Measurements from ENCODE around the gene ADNP2. TPM values are rescaled to one million over a fixed set of nuclear protein-coding genes. Genes with fewer than 3 reads are reported as not detected.

ADNP2 gene
- total and polyA plus RNA-seq, 4 experiments from 2014 or later, result 7.1 to 20.9 (median 14.7) TPM

DNA sequence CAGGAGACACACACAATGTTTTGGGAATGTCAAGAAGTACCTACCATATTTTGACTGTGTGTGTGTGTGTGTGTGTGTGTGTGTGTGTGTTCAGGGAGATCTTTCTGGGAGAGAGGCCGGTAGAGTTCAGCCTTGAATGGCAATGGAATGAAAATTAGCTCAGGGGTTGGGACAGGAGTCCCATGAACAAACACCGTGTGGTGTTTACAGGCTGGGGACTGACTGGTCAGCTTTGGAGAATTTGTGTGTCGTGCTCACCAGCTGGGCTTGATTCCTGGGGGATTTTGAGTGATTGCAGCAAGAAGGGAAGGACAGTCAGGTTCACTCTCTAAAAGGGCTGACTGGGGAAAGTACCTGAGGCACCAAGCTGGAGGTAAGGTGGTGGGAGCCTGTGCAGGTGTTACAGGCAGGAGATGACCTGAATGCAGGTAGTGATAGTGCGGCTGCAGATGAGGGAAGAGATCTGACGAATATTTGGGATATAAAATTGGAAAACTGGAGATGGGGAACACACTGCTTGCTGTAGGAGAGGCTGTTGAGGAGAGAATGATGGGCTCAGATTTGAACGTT, 2.5 kb upstream of the ADNP2 start:
- Histone ChIP-seq H3K36me3 (ENCODE audit: insufficient read depth, low read length) (no peaks in the 10 kb centered on the region), H3K9me3 (ENCODE audit: control insufficient read depth in 1 of 2, low read length in 2 of 2) (no peaks in the 10 kb centered on the region), H3K4me3 (ENCODE audit: low read length in 2 of 2) (no peak overlapping the region), H3K27me3 (ENCODE audit: insufficient read depth, low read length) (no peaks in the 10 kb centered on the region), H3K27ac (ENCODE audit: low read depth, low read length) (no peak overlapping the region), H3K4me1 (ENCODE audit: insufficient read depth, low read length) (peaks cover 19% of the 10 kb centered on the region)
- ChIA-PET CTCF (ENCODE audit: partially characterized antibody) (interaction anchor here (1.1 kb wide), 1 partner anchor 117 kb away, joined by 3 read pairs; no protein-coding TSS in a partner anchor), POLR2A (ENCODE audit: partially characterized antibody) (no interaction called here)
- intact Hi-C loops (cut with micrococcal nuclease), result loop anchor here (10.0 kb wide), 1 partner anchor 712 kb away; the partner anchor contains the start of gene NFATC1
- H3K36me3 Mint-ChIP-seq, result peaks cover 0 to 6% of the 10 kb centered on the region in 2 donors
- peak overlapping the region in 2 of 8 donors; percentile 1 to 6 for H3K4me3 Mint-ChIP-seq
- peaks cover 26 to 42% (median 34%) of the 10 kb centered on the region in 4 donors for H3K4me1 Mint-ChIP-seq
- H3K27me3 Mint-ChIP-seq, result no peaks in the 10 kb centered on the region
- DNase-seq, result no peak
- H3K27ac Mint-ChIP-seq, result peak overlapping the region; percentile 11 to 96 (median 38)
- peaks cover 0 to 6% (median 0%) of the 10 kb centered on the region in 8 donors for H3K9me3 Mint-ChIP-seq

- peak in 1 of 5 donors; percentile 11 for DNase-seq
- Histone ChIP-seq H3K4me3 (ENCODE audit: low read length in 2 of 2) (no peak overlapping the region), H3K27ac (ENCODE audit: low read depth, low read length) (no peak overlapping the region), H3K9me3 (ENCODE audit: control insufficient read depth in 1 of 2, low read length in 2 of 2) (no peaks in the 10 kb centered on the region), H3K27me3 (ENCODE audit: insufficient read depth, low read length) (no peaks in the 10 kb centered on the region), H3K4me1 (ENCODE audit: insufficient read depth, low read length) (peaks cover 25% of the 10 kb centered on the region), H3K36me3 (ENCODE audit: insufficient read depth, low read length) (no peaks in the 10 kb centered on the region)
- H3K9me3 Mint-ChIP-seq, result no peaks in the 10 kb centered on the region
- CTCF ChIA-PET (ENCODE audit: partially characterized antibody), result no interaction called here
- intact Hi-C loops (cut with micrococcal nuclease), result loop anchor here (10.0 kb wide), 1 partner anchor 713 kb away; the partner anchor contains the start of gene NFATC1
- no peaks in the 10 kb centered on the region for H3K27me3 Mint-ChIP-seq
- POLR2A ChIA-PET (ENCODE audit: partially characterized antibody), result interaction anchor here (1.6 kb wide), 1 partner anchor 427 kb away, joined by 3 read pairs; no protein-coding TSS in a partner anchor
- H3K27ac Mint-ChIP-seq, result peak overlapping the region; percentile 76 to 96 (median 91)
- H3K4me1 Mint-ChIP-seq, result peaks cover 27 to 47% (median 35%) of the 10 kb centered on the region in 4 donors
- peaks cover 0 to 6% of the 10 kb centered on the region in 2 donors for H3K36me3 Mint-ChIP-seq
- peak overlapping the region in 4 of 8 donors; percentile 22 to 86 (median 72) for H3K4me3 Mint-ChIP-seq
Measured at GRCh38 chr18:80107426-80107825, 1.6 kb upstream of the ADNP2 start.

DNA sequence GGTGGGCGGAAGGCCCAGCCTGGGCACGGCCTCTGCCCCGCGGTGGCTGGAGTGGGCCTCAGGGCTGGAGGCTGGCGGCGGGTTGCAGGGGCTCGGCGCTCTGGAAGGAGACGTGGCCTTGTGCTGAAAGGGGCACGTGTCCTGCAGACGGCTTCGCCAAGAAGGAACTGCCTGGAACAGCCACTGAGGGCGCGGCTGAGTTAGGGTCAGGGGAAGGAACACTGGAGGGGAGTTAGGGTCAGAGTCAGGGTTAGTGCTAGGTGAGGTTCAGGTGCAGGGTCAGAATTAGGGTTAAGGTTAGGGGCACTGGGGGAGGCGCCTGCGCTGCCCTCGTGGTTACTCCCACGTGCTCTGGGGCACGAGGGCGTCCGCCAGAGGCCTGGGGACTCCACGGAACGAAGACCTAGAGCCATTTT, 933 bp upstream of the ADNP2 start:
- Mint-ChIP-seq H3K4me3 (peak overlapping the region; percentile 23 to 86 (median 84)), H3K4me1 (peaks cover 31 to 53% (median 40%) of the 10 kb centered on the region in 4 donors), H3K27ac (peak overlapping the region; percentile 96 to 97 (median 96)), H3K27me3 (no peaks in the 10 kb centered on the region), H3K9me3 (no peaks in the 10 kb centered on the region), H3K36me3 (peaks cover 0 to 6% of the 10 kb centered on the region in 2 donors)
- Histone ChIP-seq H3K27ac (ENCODE audit: low read depth, low read length) (peak overlapping the region; percentile 80), H3K4me1 (ENCODE audit: insufficient read depth, low read length) (peaks cover 25% of the 10 kb centered on the region), H3K4me3 (ENCODE audit: low read length in 2 of 2) (no peak overlapping the region), H3K36me3 (ENCODE audit: insufficient read depth, low read length) (no peaks in the 10 kb centered on the region), H3K27me3 (ENCODE audit: insufficient read depth, low read length) (no peaks in the 10 kb centered on the region), H3K9me3 (ENCODE audit: control insufficient read depth in 1 of 2, low read length in 2 of 2) (no peaks in the 10 kb centered on the region)
- intact Hi-C loops (cut with micrococcal nuclease), result loop anchor here (2.0 to 10.0 kb wide), 2 partner anchors 119 to 713 kb away; partner anchors contain the start of genes NFATC1 and TXNL4A
- POLR2A ChIA-PET (ENCODE audit: partially characterized antibody), result interaction anchor here (1.1 to 1.6 kb wide), 3 partner anchors 74 to 428 kb away, joined by 3 to 15 read pairs (median 6); partner anchors contain the start of genes RBFA and TXNL4A
- CTCF ChIA-PET (ENCODE audit: partially characterized antibody), result interaction anchor here (1.4 kb wide), 1 partner anchor 73 kb away, joined by 3 read pairs; no protein-coding TSS in a partner anchor
- DNase-seq, result peak in 2 of 5 donors; percentile 15 to 54

GRCh38 chr18:80109676-80110078, 615 bp downstream of the ADNP2 start:
- H3K4me3 ChIP-seq (ENCODE audit: low read length in 2 of 2), result peak overlapping the region; percentile 55 to 67
- Mint-ChIP-seq H3K4me1 (peaks cover 36 to 65% (median 50%) of the 10 kb centered on the region in 4 donors), H3K27ac (peak overlapping the region; percentile 68 to 95 (median 90)), H3K27me3 (no peaks in the 10 kb centered on the region), H3K36me3 (peaks cover 0 to 6% of the 10 kb centered on the region in 2 donors), H3K9me3 (no peaks in the 10 kb centered on the region), H3K4me3 (peak overlapping the region; percentile 68 to 88 (median 86))
- no peaks in the 10 kb centered on the region for H3K27me3 ChIP-seq (ENCODE audit: insufficient read depth, low read length)
- CTCF ChIA-PET (ENCODE audit: partially characterized antibody), result interaction anchor here (0.9 kb wide), 1 partner anchor 75 kb away, joined by 3 read pairs; no protein-coding TSS in a partner anchor
- H3K27ac ChIP-seq (ENCODE audit: low read depth, low read length), result peak overlapping the region; percentile 64
- no peaks in the 10 kb centered on the region for H3K9me3 ChIP-seq (ENCODE audit: control insufficient read depth in 1 of 2, low read length in 2 of 2)
- H3K36me3 ChIP-seq (ENCODE audit: insufficient read depth, low read length), result no peaks in the 10 kb centered on the region
- intact Hi-C loops (cut with micrococcal nuclease), result loop anchor here (1.0 to 10.0 kb wide), 3 partner anchors 75 to 715 kb away; partner anchors contain the start of genes NFATC1, RBFA and TXNL4A
- peak in 2 of 5 donors; percentile 24 to 64 for DNase-seq
- peaks cover 32% of the 10 kb centered on the region for H3K4me1 ChIP-seq (ENCODE audit: insufficient read depth, low read length)
- POLR2A ChIA-PET (ENCODE audit: partially characterized antibody), result interaction anchor here (0.9 to 1.4 kb wide), 3 partner anchors 76 to 146 kb away, joined by 3 to 9 read pairs (median 5); partner anchors contain the start of gene RBFA

- Mint-ChIP-seq H3K36me3 (peaks cover 8 to 15% of the 10 kb centered on the region in 2 donors), H3K4me3 (peak overlapping the region in 1 of 8 donors; percentile 39), H3K4me1 (peaks cover 39 to 66% (median 51%) of the 10 kb centered on the region in 4 donors), H3K27ac (peak overlapping the region in 1 of 7 donors; percentile 53), H3K27me3 (no peaks in the 10 kb centered on the region), H3K9me3 (no peaks in the 10 kb centered on the region)
- H3K4me3 ChIP-seq (ENCODE audit: low read length in 2 of 2), result no peak overlapping the region
- H3K36me3 ChIP-seq (ENCODE audit: insufficient read depth, low read length), result no peaks in the 10 kb centered on the region
- intact Hi-C loops (cut with micrococcal nuclease), result no loop called here
- no peaks in the 10 kb centered on the region for H3K27me3 ChIP-seq (ENCODE audit: insufficient read depth, low read length)
- ChIA-PET CTCF (ENCODE audit: partially characterized antibody) (interaction anchor here (2.4 kb wide), 1 partner anchor 45 kb away, joined by 7 read pairs; no protein-coding TSS in a partner anchor), POLR2A (ENCODE audit: partially characterized antibody) (interaction anchor here (1.0 kb wide), 1 partner anchor 79 kb away, joined by 5 read pairs; the partner anchor contains the start of gene RBFA)
- H3K27ac ChIP-seq (ENCODE audit: low read depth, low read length), result no peak overlapping the region
- peaks cover 29% of the 10 kb centered on the region for H3K4me1 ChIP-seq (ENCODE audit: insufficient read depth, low read length)
- no peaks in the 10 kb centered on the region for H3K9me3 ChIP-seq (ENCODE audit: control insufficient read depth in 1 of 2, low read length in 2 of 2)
- DNase-seq, result no peak
Measured at GRCh38 chr18:80112624-80113248, 3.7 kb downstream of the ADNP2 start.

GRCh38 chr18:80115035-80115434, 6.0 kb downstream of the ADNP2 start:
- H3K4me3 ChIP-seq (ENCODE audit: low read length in 2 of 2), result no peak overlapping the region
- H3K9me3 Mint-ChIP-seq, result no peaks in the 10 kb centered on the region
- H3K27me3 Mint-ChIP-seq, result no peaks in the 10 kb centered on the region
- CTCF ChIA-PET (ENCODE audit: partially characterized antibody), result no interaction called here
- peaks cover 26 to 32% of the 10 kb centered on the region in 2 donors for H3K36me3 Mint-ChIP-seq
- POLR2A ChIA-PET (ENCODE audit: partially characterized antibody), result no interaction called here
- no peak overlapping the region for H3K27ac ChIP-seq (ENCODE audit: low read depth, low read length)
- H3K9me3 ChIP-seq (ENCODE audit: control insufficient read depth in 1 of 2, low read length in 2 of 2), result no peaks in the 10 kb centered on the region
- H3K4me1 ChIP-seq (ENCODE audit: insufficient read depth, low read length), result peaks cover 26% of the 10 kb centered on the region
- DNase-seq, result no peak
- peaks cover 37 to 57% (median 46%) of the 10 kb centered on the region in 4 donors for H3K4me1 Mint-ChIP-seq
- peaks cover 7% of the 10 kb centered on the region for H3K36me3 ChIP-seq (ENCODE audit: insufficient read depth, low read length)
- H3K27me3 ChIP-seq (ENCODE audit: insufficient read depth, low read length), result no peaks in the 10 kb centered on the region
- peak overlapping the region in 2 of 8 donors; percentile 6 to 45 for H3K4me3 Mint-ChIP-seq
- H3K27ac Mint-ChIP-seq, result no peak overlapping the region
- intact Hi-C loops (cut with micrococcal nuclease), result no loop called here

- Mint-ChIP-seq H3K27me3 (no peaks in the 10 kb centered on the region), H3K27ac (no peak overlapping the region), H3K4me1 (peaks cover 26 to 53% (median 37%) of the 10 kb centered on the region in 4 donors), H3K36me3 (peaks cover 47 to 57% of the 10 kb centered on the region in 2 donors), H3K9me3 (no peaks in the 10 kb centered on the region), H3K4me3 (no peak overlapping the region)
- CTCF ChIA-PET (ENCODE audit: partially characterized antibody), result no interaction called here
- no peak overlapping the region for H3K27ac ChIP-seq (ENCODE audit: low read depth, low read length)
- POLR2A ChIA-PET (ENCODE audit: partially characterized antibody), result no interaction called here
- intact Hi-C loops (cut with micrococcal nuclease), result no loop called here
- no peaks in the 10 kb centered on the region for H3K9me3 ChIP-seq (ENCODE audit: control insufficient read depth in 1 of 2, low read length in 2 of 2)
- DNase-seq, result no peak
- H3K27me3 ChIP-seq (ENCODE audit: insufficient read depth, low read length), result no peaks in the 10 kb centered on the region
- H3K4me1 ChIP-seq (ENCODE audit: insufficient read depth, low read length), result no peaks in the 10 kb centered on the region
- peaks cover 7% of the 10 kb centered on the region for H3K36me3 ChIP-seq (ENCODE audit: insufficient read depth, low read length)
- H3K4me3 ChIP-seq (ENCODE audit: low read length in 2 of 2), result no peak overlapping the region
Measured at GRCh38 chr18:80119111-80119510, 10.0 kb downstream of the ADNP2 start.

Data from CD4-positive, alpha-beta memory T cell (primary cell).